ENCODE data around the gene MAP2K3.

The MAP2K3 gene

GRCh38 chr17:21300601-21301571 lies 16.4 kb downstream of the MAP2K3 start:
- Histone ChIP-seq H3K27ac (replicated peaks; ENCODE audit: low read length) (no peak overlapping the region), H2BK5ac (ENCODE audit: low read length) (peak overlapping the region; percentile 33), H2AFZ (ENCODE audit: low read length) (no peak overlapping the region), H3K27me3 (ENCODE audit: control insufficient read depth in 3 of 3, insufficient read depth in 3 of 3, low read depth in 1 of 3, low read length in 3 of 3) (no peaks in the 10 kb centered on the region), H3K18ac (ENCODE audit: low read length) (peak overlapping the region; percentile 61), H4K91ac (ENCODE audit: low read depth, low read length, poor library complexity) (peak overlapping the region; percentile 31), H3K79me1 (ENCODE audit: low read depth, low read length) (peaks cover 5% of the 10 kb centered on the region), H2AK5ac (ENCODE audit: low read depth, low read length) (peak overlapping the region; percentile 60), H3K23ac (ENCODE audit: low read depth, low read length, poor library complexity) (peak overlapping the region; percentile 78), H3K9me3 (replicated peaks in 1 of 2; ENCODE audit: control insufficient read depth in 2 of 2, insufficient read depth in 1 of 2, low read depth in 1 of 2, low read length in 2 of 2) (peaks cover 0 to 16% of the 10 kb centered on the region in 2 donors), H3K4me2 (ENCODE audit: insufficient read depth, low read length, poor library complexity, severe bottlenecking) (no peak overlapping the region), H2BK120ac (ENCODE audit: low read depth, low read length) (peak overlapping the region; percentile 68), H3K14ac (ENCODE audit: low read length) (peak overlapping the region; percentile 76), H2BK12ac (ENCODE audit: low read length) (no peak overlapping the region), H3K4me3 (ENCODE audit: low read length in 2 of 2) (peak overlapping the region in 1 of 2 donors; percentile 18), H3K9ac (ENCODE audit: low read depth, low read length, poor library complexity) (peak overlapping the region; percentile 54), H3K4me1 (ENCODE audit: control insufficient read depth in 2 of 2, insufficient read depth in 1 of 2, low read depth in 1 of 2, low read length in 2 of 2) (no peaks in the 10 kb centered on the region), H3K4ac (ENCODE audit: low read length) (no peak overlapping the region), H2BK15ac (ENCODE audit: low read length) (no peak overlapping the region), H3K36me3 (replicated peaks in 1 of 2; ENCODE audit: control insufficient read depth in 2 of 2, insufficient read depth in 2 of 2, low read length in 2 of 2) (peaks cover 7 to 36% of the 10 kb centered on the region in 2 donors), H4K8ac (ENCODE audit: low read depth, low read length) (no peak overlapping the region)
- WGBS, 2 donors (ENCODE audit: extremely low coverage in 2 of 2, insufficient read length in 2 of 2, insufficient replicate concordance in 1 of 2) = no CpG with 5 or more reads among the region's 31 CpGs
- no peak for DNase-seq (ENCODE audit: low spot score)

GRCh38 chr17:21301593-21302550 lies 17.4 kb downstream of the MAP2K3 start:
- no CpG with 5 or more reads among the region's 19 CpGs for WGBS, 2 donors (ENCODE audit: extremely low coverage in 2 of 2, insufficient read length in 2 of 2, insufficient replicate concordance in 1 of 2)
- no peak overlapping the region for H3K4ac ChIP-seq (ENCODE audit: low read length)

DNA sequence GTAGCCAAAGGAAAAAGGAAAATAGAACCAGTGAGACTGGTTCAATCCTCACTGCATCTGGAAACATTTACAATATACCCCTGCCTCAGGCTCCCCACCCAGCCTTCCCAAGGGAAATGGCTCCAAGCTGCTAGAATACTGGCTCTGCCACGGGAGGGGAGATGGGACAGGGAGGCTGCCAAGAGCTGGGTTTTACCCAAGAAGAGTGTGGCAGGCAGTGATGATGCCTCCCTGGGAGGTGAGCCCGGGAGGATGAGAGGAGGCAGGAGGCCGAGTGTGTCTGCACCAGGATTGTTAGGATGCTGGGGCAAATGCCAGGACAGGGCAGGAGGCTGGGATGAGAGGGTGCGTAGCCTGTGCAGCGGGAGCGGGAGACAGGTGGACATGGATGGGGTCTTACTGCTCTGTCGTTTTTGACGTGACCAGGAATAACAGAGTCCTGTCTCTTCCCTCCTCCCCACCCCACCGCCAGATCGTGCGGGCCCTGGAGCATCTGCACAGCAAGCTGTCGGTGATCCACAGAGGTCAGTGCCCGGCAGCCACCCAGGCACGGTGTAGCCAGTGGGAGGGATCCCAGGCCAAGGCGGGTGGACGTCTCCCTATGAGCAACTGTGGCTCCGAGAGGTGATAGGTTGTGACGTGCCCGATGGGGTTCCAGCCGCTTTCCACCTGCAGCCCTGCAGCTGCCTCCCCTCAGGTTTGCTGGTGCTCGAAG lies 18.4 kb downstream of the MAP2K3 start:
- Histone ChIP-seq H3K9me3 (replicated peaks in 1 of 2; ENCODE audit: control insufficient read depth in 2 of 2, insufficient read depth in 1 of 2, low read depth in 1 of 2, low read length in 2 of 2) (peaks cover 0 to 12% of the 10 kb centered on the region in 2 donors), H2BK15ac (ENCODE audit: low read length) (no peak overlapping the region), H2AK5ac (ENCODE audit: low read depth, low read length) (no peak overlapping the region), H3K4me3 (ENCODE audit: low read length in 2 of 2) (peak overlapping the region in 1 of 2 donors; percentile 31), H3K36me3 (replicated peaks in 1 of 2; ENCODE audit: control insufficient read depth in 2 of 2, insufficient read depth in 2 of 2, low read length in 2 of 2) (peaks cover 7 to 36% of the 10 kb centered on the region in 2 donors), H3K27ac (replicated peaks; ENCODE audit: low read length) (no peak overlapping the region), H3K27me3 (ENCODE audit: control insufficient read depth in 3 of 3, insufficient read depth in 3 of 3, low read depth in 1 of 3, low read length in 3 of 3) (no peaks in the 10 kb centered on the region), H3K4ac (ENCODE audit: low read length) (no peak overlapping the region), H2BK12ac (ENCODE audit: low read length) (no peak overlapping the region), H3K4me1 (ENCODE audit: control insufficient read depth in 2 of 2, insufficient read depth in 1 of 2, low read depth in 1 of 2, low read length in 2 of 2) (no peaks in the 10 kb centered on the region), H3K14ac (ENCODE audit: low read length) (peak overlapping the region; percentile 11), H3K18ac (ENCODE audit: low read length) (peak overlapping the region; percentile 3), H3K23ac (ENCODE audit: low read depth, low read length, poor library complexity) (no peak overlapping the region), H2BK120ac (ENCODE audit: low read depth, low read length) (no peak overlapping the region), H2BK5ac (ENCODE audit: low read length) (no peak overlapping the region), H3K9ac (ENCODE audit: low read depth, low read length, poor library complexity) (no peak overlapping the region), H3K79me1 (ENCODE audit: low read depth, low read length) (peaks cover 5% of the 10 kb centered on the region), H4K8ac (ENCODE audit: low read depth, low read length) (no peak overlapping the region), H4K91ac (ENCODE audit: low read depth, low read length, poor library complexity) (peak overlapping the region; percentile 10), H3K4me2 (ENCODE audit: insufficient read depth, low read length, poor library complexity, severe bottlenecking) (no peak overlapping the region), H2AFZ (ENCODE audit: low read length) (no peak overlapping the region)
- no CpG with 5 or more reads among the region's 21 CpGs for WGBS, 2 donors (ENCODE audit: extremely low coverage in 2 of 2, insufficient read length in 2 of 2, insufficient replicate concordance in 1 of 2)
- no peak for DNase-seq (ENCODE audit: low spot score)

More at GRCh38 chr17:21301593-21302550, 17.4 kb downstream of the MAP2K3 start:
- DNase-seq (ENCODE audit: low spot score) = no peak
- H3K9ac ChIP-seq (ENCODE audit: low read depth, low read length, poor library complexity) = no peak overlapping the region
- no peak overlapping the region for H2AFZ ChIP-seq (ENCODE audit: low read length)
- H3K23ac ChIP-seq (ENCODE audit: low read depth, low read length, poor library complexity) = peak overlapping the region; percentile 78
- H3K4me2 ChIP-seq (ENCODE audit: insufficient read depth, low read length, poor library complexity, severe bottlenecking) = no peak overlapping the region
- no peak overlapping the region for H3K18ac ChIP-seq (ENCODE audit: low read length)
- no peak overlapping the region for H4K91ac ChIP-seq (ENCODE audit: low read depth, low read length, poor library complexity)
- no peaks in the 10 kb centered on the region for H3K4me1 ChIP-seq (ENCODE audit: control insufficient read depth in 2 of 2, insufficient read depth in 1 of 2, low read depth in 1 of 2, low read length in 2 of 2)
- peak overlapping the region; percentile 2 for H2AK5ac ChIP-seq (ENCODE audit: low read depth, low read length)
- H2BK5ac ChIP-seq (ENCODE audit: low read length) = no peak overlapping the region
- peak overlapping the region; percentile 1 for H3K14ac ChIP-seq (ENCODE audit: low read length)
- no peak overlapping the region for H4K8ac ChIP-seq (ENCODE audit: low read depth, low read length)
- H3K9me3 ChIP-seq (replicated peaks in 1 of 2; ENCODE audit: control insufficient read depth in 2 of 2, insufficient read depth in 1 of 2, low read depth in 1 of 2, low read length in 2 of 2) = peaks cover 0 to 16% of the 10 kb centered on the region in 2 donors
- H3K27ac ChIP-seq (replicated peaks; ENCODE audit: low read length) = no peak overlapping the region
- H2BK120ac ChIP-seq (ENCODE audit: low read depth, low read length) = peak overlapping the region; percentile 17
- H2BK12ac ChIP-seq (ENCODE audit: low read length) = no peak overlapping the region
- H3K4me3 ChIP-seq (ENCODE audit: low read length in 2 of 2) = no peak overlapping the region
- peaks cover 5% of the 10 kb centered on the region for H3K79me1 ChIP-seq (ENCODE audit: low read depth, low read length)
- H3K27me3 ChIP-seq (ENCODE audit: control insufficient read depth in 3 of 3, insufficient read depth in 3 of 3, low read depth in 1 of 3, low read length in 3 of 3) = no peaks in the 10 kb centered on the region
- H2BK15ac ChIP-seq (ENCODE audit: low read length) = no peak overlapping the region
- H3K36me3 ChIP-seq (replicated peaks in 1 of 2; ENCODE audit: control insufficient read depth in 2 of 2, insufficient read depth in 2 of 2, low read length in 2 of 2) = peaks cover 7 to 36% of the 10 kb centered on the region in 2 donors

Measured in neuronal stem cell (in vitro differentiated cells).